Sigmoid colon (tissue), 7 donors: ENCODE results near the gene TNFAIP1. TPM values are rescaled to one million over a fixed set of nuclear protein-coding genes. Genes with fewer than 3 reads are reported as not detected.
"Not testable (repeated sequence)": the region's sequence is repeated elsewhere in the genome, so short reads cannot be mapped to it uniquely, and the experiment has no call there.

ENCODE experiments used
- DNase-seq: peaks from one replicate; pipeline ENCODE4 v3.0.0-alpha.2; 2019
- H3K27ac ChIP-seq, 4 donors: fragments of 200-600 bp; sonication (generic); one replicate each; pipeline ENCODE4 v1.5.1; 2016 to 2019; ENCODE audit warnings: mild to moderate bottlenecking in 1 of 4
- H3K27me3 ChIP-seq, 3 donors: fragments of 200-600 bp; sonication (generic); one replicate each; pipeline ENCODE4 v1.5.1; 2019; ENCODE audit warnings: mild to moderate bottlenecking in 1 of 3
- H3K36me3 ChIP-seq, 4 donors: fragments of 200-600 bp; sonication (generic); one replicate each; pipeline ENCODE4 v1.5.1; 2016 to 2019
- H3K4me1 ChIP-seq, 4 donors: fragments of 200-600 bp; sonication (generic); one replicate each; pipeline ENCODE4 v1.5.1; 2017 to 2019
- H3K4me3 ChIP-seq, 4 donors: fragments of 200-600 bp; sonication (generic); one replicate each; pipeline ENCODE4 v1.5.1; 2017 to 2019; ENCODE audit warnings: mild to moderate bottlenecking in 2 of 4, moderate library complexity in 1 of 4
- H3K9me3 ChIP-seq, 4 donors: fragments of 200-600 bp in 3 of 4; sonication (generic) in 3 of 4; one replicate each; pipeline versions ENCODE4 v1.5.1 to v1.6.1; 2013 to 2019
- EP300 ChIP-seq, 4 donors: sonication (generic); formaldehyde crosslinking; IDR thresholded peaks; one replicate each; pipeline ENCODE4 v1.6.1; 2017; ENCODE audit warnings: antibody characterized with exemption in 4 of 4
- POLR2A ChIP-seq, 2 donors: fragments of 450-650 bp; IDR thresholded peaks; one replicate each; pipeline ENCODE4 v1.6.1; 2016; ENCODE audit warnings: antibody characterized with exemption in 2 of 2, mild to moderate bottlenecking in 2 of 2, moderate library complexity in 2 of 2
- POLR2AphosphoS5 ChIP-seq, 4 donors: sonication (generic); formaldehyde crosslinking; IDR thresholded peaks; one replicate each; pipeline ENCODE4 v1.6.1; 2017; ENCODE audit warnings: antibody characterized with exemption in 4 of 4
- WGBS, 2 donors: extraction: QIAGEN DNeasy Blood & Tissue Kit; methylation state at CpG; one replicate each; pipeline ENCODE4 v1.1.7; 2013; 5-methylcytosine and 5-hydroxymethylcytosine counted together
- intact Hi-C: fragments of 100-400 bp; cut with DNase I; formaldehyde crosslinking; loops from one replicate; pipeline ENCODE4 v1.15.1; 2023
- polyA plus RNA-seq, 3 donors: library from polyadenylated mRNA; stranded (reverse); fragments of 200-250 nt; gene quantifications; one replicate each; pipeline ENCODE4 v1.2.3, GENCODE V29; 2013
- total RNA-seq, 4 donors: library from RNA; depleted of rRNA; stranded (reverse); fragments of >200 nt; gene quantifications; one replicate each; pipeline ENCODE4 v1.1.0, GENCODE V29; 2016
- TF ChIP-seq, protein P1 (sequence below), 4 experiments: fragments of 450-650 bp in 3 of 4; fragments of 200-600 bp in 1 of 4; IDR thresholded peaks; one replicate each; pipeline ENCODE4 v1.5.1; 2016 to 2019; ENCODE audit warnings: antibody characterized with exemption in 4 of 4, mild to moderate bottlenecking in 3 of 4, moderate library complexity in 2 of 4
- donor health status: healthy with polysubstance abuse.
- donor health status: Bipolar disorder and iron deficiency.
- donor health status: healthy.

Gene TNFAIP1, protein sequence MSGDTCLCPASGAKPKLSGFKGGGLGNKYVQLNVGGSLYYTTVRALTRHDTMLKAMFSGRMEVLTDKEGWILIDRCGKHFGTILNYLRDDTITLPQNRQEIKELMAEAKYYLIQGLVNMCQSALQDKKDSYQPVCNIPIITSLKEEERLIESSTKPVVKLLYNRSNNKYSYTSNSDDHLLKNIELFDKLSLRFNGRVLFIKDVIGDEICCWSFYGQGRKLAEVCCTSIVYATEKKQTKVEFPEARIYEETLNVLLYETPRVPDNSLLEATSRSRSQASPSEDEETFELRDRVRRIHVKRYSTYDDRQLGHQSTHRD
- total RNA-seq: 10 to 100 TPM; 14.6 to 20.8 (median 17.1) TPM
- polyA plus RNA-seq: 10 to 100 TPM; 15.0 to 18.5 (median 17.9) TPM

- peak within 1 kb of the TSS; percentile 72 to 99 (median 81) for H3K4me3 ChIP-seq
- 0 to 1% methylated on average over 62 of the region's 62 CpGs for WGBS, 2 donors
- intact Hi-C loops: loop anchor here (1.0 to 5.0 kb wide), 3 partner anchors 17 to 617 kb away; partner anchors contain the start of genes PHF12, POLDIP2 and TMEM97
- peak; percentile 100 for DNase-seq
- TF ChIP-seq EP300 (IDR thresholded peaks at IDR 0.05) (peak in 1 of 4 donors; percentile 66), POLR2AphosphoS5 (IDR thresholded peaks at IDR 0.05) (peak; percentile 95 to 97 (median 96)), POLR2A (IDR thresholded peaks at IDR 0.05) (peak; percentile 85 to 92)
- TF ChIP-seq, protein P1, sequence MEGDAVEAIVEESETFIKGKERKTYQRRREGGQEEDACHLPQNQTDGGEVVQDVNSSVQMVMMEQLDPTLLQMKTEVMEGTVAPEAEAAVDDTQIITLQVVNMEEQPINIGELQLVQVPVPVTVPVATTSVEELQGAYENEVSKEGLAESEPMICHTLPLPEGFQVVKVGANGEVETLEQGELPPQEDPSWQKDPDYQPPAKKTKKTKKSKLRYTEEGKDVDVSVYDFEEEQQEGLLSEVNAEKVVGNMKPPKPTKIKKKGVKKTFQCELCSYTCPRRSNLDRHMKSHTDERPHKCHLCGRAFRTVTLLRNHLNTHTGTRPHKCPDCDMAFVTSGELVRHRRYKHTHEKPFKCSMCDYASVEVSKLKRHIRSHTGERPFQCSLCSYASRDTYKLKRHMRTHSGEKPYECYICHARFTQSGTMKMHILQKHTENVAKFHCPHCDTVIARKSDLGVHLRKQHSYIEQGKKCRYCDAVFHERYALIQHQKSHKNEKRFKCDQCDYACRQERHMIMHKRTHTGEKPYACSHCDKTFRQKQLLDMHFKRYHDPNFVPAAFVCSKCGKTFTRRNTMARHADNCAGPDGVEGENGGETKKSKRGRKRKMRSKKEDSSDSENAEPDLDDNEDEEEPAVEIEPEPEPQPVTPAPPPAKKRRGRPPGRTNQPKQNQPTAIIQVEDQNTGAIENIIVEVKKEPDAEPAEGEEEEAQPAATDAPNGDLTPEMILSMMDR (IDR thresholded peaks at IDR 0.05): no peak
- H3K36me3 ChIP-seq: peaks cover 15 to 29% (median 26%) of the 10 kb centered on the region in 4 donors
- no peaks in the 10 kb centered on the region for H3K9me3 ChIP-seq
- H3K27me3 ChIP-seq: no peaks in the 10 kb centered on the region
- peaks cover 0 to 48% (median 41%) of the 10 kb centered on the region in 4 donors for H3K4me1 ChIP-seq
- H3K27ac ChIP-seq: peak within 1 kb of the TSS; percentile 93 to 95 (median 94)
Observed at GRCh38 chr17:28335201-28335958, at the start of gene TNFAIP1, which contains the start of gene IFT20. TNFAIP1 (plus strand) TSS chr17:28335761; CDS start chr17:28339522, 3,761 bp downstream. IFT20 (minus strand) TSS chr17:28335472; CDS start chr17:28331985, 3,487 bp downstream.

GRCh38 chr17:28285965-28286364 is 49.6 kb upstream of the TNFAIP1 start:
- 48 to 76% methylated on average over 2 of the region's 2 CpGs for WGBS, 2 donors
- Histone ChIP-seq H3K27ac (no peak overlapping the region), H3K4me3 (no peak overlapping the region), H3K9me3 (no peaks in the 10 kb centered on the region), H3K27me3 (no peaks in the 10 kb centered on the region), H3K4me1 (no peaks in the 10 kb centered on the region), H3K36me3 (no peaks in the 10 kb centered on the region)
- no peak for DNase-seq
- no peak for TF ChIP-seq POLR2AphosphoS5 (IDR thresholded peaks at IDR 0.05)
- TF ChIP-seq, protein P1 (IDR thresholded peaks at IDR 0.05): no peak
- TF ChIP-seq EP300 (IDR thresholded peaks at IDR 0.05): no peak
- TF ChIP-seq POLR2A (IDR thresholded peaks at IDR 0.05): no peak
- intact Hi-C loops: no loop called here

GRCh38 chr17:28290703-28291102 is 44.9 kb upstream of the TNFAIP1 start:
- Histone ChIP-seq H3K9me3 (no peaks in the 10 kb centered on the region), H3K27ac (no peak overlapping the region), H3K4me3 (no peak overlapping the region), H3K36me3 (no peaks in the 10 kb centered on the region), H3K27me3 (peaks cover 0 to 6% (median 0%) of the 10 kb centered on the region in 3 donors), H3K4me1 (no peaks in the 10 kb centered on the region)
- WGBS, 2 donors: 79 to 85% methylated on average over 2 of the region's 2 CpGs
- intact Hi-C loops: no loop called here
- no peak for DNase-seq
- TF ChIP-seq POLR2A (IDR thresholded peaks at IDR 0.05): no peak
- TF ChIP-seq POLR2AphosphoS5 (IDR thresholded peaks at IDR 0.05): no peak
- TF ChIP-seq, protein P1 (IDR thresholded peaks at IDR 0.05): no peak
- TF ChIP-seq EP300 (IDR thresholded peaks at IDR 0.05): no peak

- intact Hi-C loops: no loop called here
- Histone ChIP-seq H3K4me3 (no peak overlapping the region), H3K36me3 (no peaks in the 10 kb centered on the region), H3K27ac (no peak overlapping the region), H3K27me3 (peaks cover 0 to 6% (median 0%) of the 10 kb centered on the region in 3 donors), H3K4me1 (no peaks in the 10 kb centered on the region), H3K9me3 (no peaks in the 10 kb centered on the region)
- TF ChIP-seq, protein P1 (IDR thresholded peaks at IDR 0.05): no peak
- TF ChIP-seq POLR2AphosphoS5 (IDR thresholded peaks at IDR 0.05) (no peak), EP300 (IDR thresholded peaks at IDR 0.05) (no peak), POLR2A (IDR thresholded peaks at IDR 0.05) (no peak)
- DNase-seq: no peak
- WGBS, 2 donors: 23 to 64% methylated on average over 1 of the region's 1 CpG
Observed at GRCh38 chr17:28291780-28292330, 43.7 kb upstream of the TNFAIP1 start.

GRCh38 chr17:28292878-28293277 is 42.7 kb upstream of the TNFAIP1 start:
- H3K27ac ChIP-seq, H3K36me3 ChIP-seq, H3K27me3 ChIP-seq, DNase-seq, H3K9me3 ChIP-seq, H3K4me1 ChIP-seq, intact Hi-C loops, H3K4me3 ChIP-seq: not testable (repeated sequence)
- WGBS, 2 donors: 89 to 91% methylated on average over 12 of the region's 12 CpGs
